ENCODE measurements around the gene SMIM33.

- TF ChIP-seq POLR2AphosphoS5 (IDR thresholded peaks at IDR 0.05; ENCODE audit: low read depth, low read length) (no peak), POLR2A (IDR thresholded peaks at IDR 0.05; ENCODE audit: low read depth, low read length) (no peak), TAF1 (IDR thresholded peaks at IDR 0.05; ENCODE audit: low read depth, low read length) (no peak), PAX5 (IDR thresholded peaks at IDR 0.05; ENCODE audit: insufficient read depth, low read length, severe bottlenecking) (no peak), POU2F2 (IDR thresholded peaks at IDR 0.05; ENCODE audit: low read depth, low read length) (no peak)
Measured at GRCh38 chr5:139486201-139486600, 15.4 kb downstream of the SMIM33 start.
